DND-41 (cell line): ENCODE results near the gene TRIM45.

Experiments used
- ATAC-seq: fragments of 200-7000 bp; cut with Tn5 transposase; 3 replicates; pipeline ENCODE4 v1.9.1; 2021; ENCODE audit warnings: low read depth; ENCODE audit not compliant: insufficient read depth
- DNase-seq: peaks from one replicate; pipeline ENCODE4 v3.0.0-alpha.2; 2020
- H2AFZ ChIP-seq: 2 replicates; pipeline ENCODE4 v1.6.0; 2012; ENCODE audit warnings: low read depth, low read length
- H3K27ac ChIP-seq: 2 replicates; pipeline ENCODE4 v1.5.1; 2012; ENCODE audit warnings: low read length, inconsistent platforms
- H3K27me3 ChIP-seq: fragments of 200-600 bp; sonication (generic); 2 replicates; pipeline ENCODE4 v1.6.0; 2012; ENCODE audit warnings: low read length, mild to moderate bottlenecking, inconsistent platforms; ENCODE audit not compliant: insufficient read depth, poor library complexity
- H3K36me3 ChIP-seq: 2 replicates; pipeline ENCODE4 v1.5.1; 2012; ENCODE audit warnings: low read length, inconsistent platforms; ENCODE audit not compliant: insufficient read depth
- H3K4me1 ChIP-seq: 2 replicates; pipeline ENCODE4 v1.5.1; 2012; ENCODE audit warnings: mild to moderate bottlenecking, low read length; ENCODE audit not compliant: insufficient read depth
- H3K4me2 ChIP-seq: 2 replicates; pipeline ENCODE4 v1.6.0; 2012; ENCODE audit warnings: mild to moderate bottlenecking, moderate library complexity, low read length, inconsistent platforms; ENCODE audit not compliant: insufficient read depth
- H3K4me3 ChIP-seq, 2 experiments: fragments of 200-600 bp in 1 of 2; shearing (Covaris generic) in 1 of 2; 2 replicates each; pipeline ENCODE4 v1.5.1; 2012 to 2016; ENCODE audit warnings: inconsistent platforms in 2 of 2, low read length in 2 of 2, mild to moderate bottlenecking in 2 of 2, low read depth in 1 of 2, moderate library complexity in 1 of 2
- H3K79me2 ChIP-seq: 2 replicates; pipeline ENCODE4 v1.6.0; 2012; ENCODE audit warnings: low read length, inconsistent platforms; ENCODE audit not compliant: insufficient read depth
- H3K9ac ChIP-seq: 2 replicates; pipeline ENCODE4 v1.6.0; 2012; ENCODE audit warnings: low read depth, mild to moderate bottlenecking, inconsistent platforms, low read length, moderate library complexity
- H3K9me3 ChIP-seq: 2 replicates; pipeline ENCODE4 v1.5.1; 2012; ENCODE audit warnings: low read length, moderate library complexity, mild to moderate bottlenecking, inconsistent platforms; ENCODE audit not compliant: insufficient read depth, severe bottlenecking
- H4K20me1 ChIP-seq: 2 replicates; pipeline ENCODE4 v1.6.0; 2012; ENCODE audit warnings: low read length; ENCODE audit not compliant: insufficient read depth
- CTCF ChIP-seq: IDR thresholded peaks from 2 replicates; pipeline ENCODE4 v1.5.1; 2012; ENCODE audit warnings: borderline replicate concordance, low read length, moderate library complexity, mild to moderate bottlenecking; ENCODE audit not compliant: poor library complexity, severe bottlenecking; ENCODE audit errors: extremely low read depth
- EZH2 ChIP-seq: IDR thresholded peaks from 3 replicates; pipeline ENCODE4 v1.6.1; 2012; ENCODE audit warnings: borderline replicate concordance, low read depth, mild to moderate bottlenecking, moderate library complexity, low read length, inconsistent platforms; ENCODE audit not compliant: severe bottlenecking

TRIM45 gene

GRCh38 chr1:117124661-117125060 is 3.1 kb upstream of the TRIM45 start:
- no peaks in the 10 kb centered on the region for H3K4me1 ChIP-seq
- peaks cover 3% of the 10 kb centered on the region; the same call in 1 of the 2 replicates for H4K20me1 ChIP-seq
- no peaks in the 10 kb centered on the region for H3K36me3 ChIP-seq
- DNase-seq (no peak), ATAC-seq (no peak)
- H2AFZ ChIP-seq = no peak overlapping the region
- TF ChIP-seq EZH2 (no peak), CTCF (no peak)
- no peak overlapping the region for H3K4me2 ChIP-seq
- no peak overlapping the region for H3K4me3 ChIP-seq
- H3K9ac ChIP-seq = no peak overlapping the region
- no peaks in the 10 kb centered on the region for H3K9me3 ChIP-seq
- H3K27me3 ChIP-seq = peaks cover 38% of the 10 kb centered on the region
- H3K27ac ChIP-seq = no peak overlapping the region
- H3K79me2 ChIP-seq = no peaks in the 10 kb centered on the region

GRCh38 chr1:117123274-117123673 is 1.7 kb upstream of the TRIM45 start:
- Histone ChIP-seq H3K79me2 (no peaks in the 10 kb centered on the region), H3K27ac (no peak overlapping the region), H3K27me3 (peaks cover 41% of the 10 kb centered on the region), H3K9ac (no peak overlapping the region), H3K4me2 (no peak overlapping the region), H4K20me1 (peaks cover 3% of the 10 kb centered on the region; the same call in 1 of the 2 replicates), H3K4me1 (no peaks in the 10 kb centered on the region), H2AFZ (no peak overlapping the region), H3K36me3 (no peaks in the 10 kb centered on the region), H3K9me3 (no peaks in the 10 kb centered on the region), H3K4me3 (no peak overlapping the region)
- TF ChIP-seq CTCF (no peak), EZH2 (no peak)
- ATAC-seq (no peak), DNase-seq (no peak)

DNA sequence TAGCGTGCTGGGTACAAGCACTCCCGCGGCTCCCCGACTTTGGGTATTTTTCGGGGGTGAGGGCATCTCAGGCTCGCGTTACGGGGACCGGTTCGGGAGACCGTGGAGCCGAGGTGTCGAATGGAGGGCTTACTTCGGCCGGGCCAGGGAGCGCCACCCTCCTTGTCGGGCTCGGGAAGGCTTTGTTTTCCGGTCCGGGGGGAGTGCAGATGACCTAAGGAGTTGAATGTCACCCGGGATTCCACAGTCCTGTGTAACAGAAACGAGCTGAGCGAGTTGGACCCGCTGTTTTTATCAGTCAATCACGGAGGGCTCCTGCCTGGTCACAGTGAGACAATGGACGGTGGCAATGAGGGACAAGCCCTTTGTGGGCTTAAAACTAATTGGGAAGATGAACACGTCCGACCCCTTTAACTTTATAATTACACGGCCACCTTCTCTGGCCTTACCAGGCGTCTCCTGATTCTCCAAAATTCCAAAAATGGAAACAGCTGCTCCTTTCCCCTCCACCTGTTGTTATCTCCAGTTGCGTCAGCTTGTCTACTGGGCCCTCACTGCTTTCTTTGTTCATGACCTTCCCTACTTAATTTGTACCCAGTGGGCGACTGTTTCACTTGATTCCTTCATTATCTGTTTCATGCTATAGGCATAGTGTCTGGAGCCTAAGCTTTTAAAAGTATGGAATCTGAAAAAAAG is 929 bp upstream of the TRIM45 start:
- Histone ChIP-seq H3K79me2 (no peaks in the 10 kb centered on the region), H3K9ac (no peak overlapping the region), H3K27ac (no peak overlapping the region), H3K4me2 (no peak overlapping the region), H4K20me1 (peaks cover 3% of the 10 kb centered on the region; the same call in 1 of the 2 replicates), H3K27me3 (peaks cover 41% of the 10 kb centered on the region), H2AFZ (no peak overlapping the region), H3K4me3 (no peak overlapping the region), H3K4me1 (no peaks in the 10 kb centered on the region), H3K36me3 (no peaks in the 10 kb centered on the region), H3K9me3 (no peaks in the 10 kb centered on the region)
- TF ChIP-seq CTCF = no peak
- no peak for TF ChIP-seq EZH2
- DNase-seq (no peak), ATAC-seq (no peak)
